Endothelial cell (in vitro differentiated cells): ENCODE measurements around the gene ZGRF1. TPM values are rescaled to one million over a fixed set of nuclear protein-coding genes. Genes with fewer than 3 reads are reported as not detected.

ENCODE experiments used
- DNase-seq: peaks from one replicate; pipeline ENCODE4 v3.0.0; 2021; ENCODE audit warnings: low spot score
- H3K27ac Mint-ChIP-seq: one replicate; pipeline ENCODE4 v1.8.0; 2021; ENCODE audit warnings: mixed read lengths, inconsistent platforms; ENCODE audit not compliant: unreplicated experiment
- H3K27me3 Mint-ChIP-seq: one replicate; pipeline ENCODE4 v1.8.0; 2021; ENCODE audit warnings: mild to moderate bottlenecking, moderate library complexity, mixed read lengths, inconsistent platforms; ENCODE audit not compliant: unreplicated experiment
- H3K36me3 Mint-ChIP-seq: one replicate; pipeline ENCODE4 v1.8.0; 2021; ENCODE audit warnings: mild to moderate bottlenecking, low read depth, mixed read lengths, inconsistent platforms; ENCODE audit not compliant: unreplicated experiment
- H3K4me1 Mint-ChIP-seq: one replicate; pipeline ENCODE4 v1.8.0; 2021; ENCODE audit warnings: mild to moderate bottlenecking, mixed read lengths, inconsistent platforms; ENCODE audit not compliant: unreplicated experiment
- H3K4me3 Mint-ChIP-seq: one replicate; pipeline ENCODE4 v1.8.0; 2021; ENCODE audit warnings: mild to moderate bottlenecking, mixed read lengths, inconsistent platforms; ENCODE audit not compliant: unreplicated experiment
- H3K9me3 Mint-ChIP-seq: one replicate; pipeline ENCODE4 v1.8.0; 2021; ENCODE audit warnings: mixed read lengths, inconsistent platforms; ENCODE audit not compliant: unreplicated experiment
- total RNA-seq: library from RNA; stranded (reverse); fragmentation: NEBNext Ultra II Directional; extraction: Animal tissue kit (Norgen Biotek cat#: 25700); gene quantifications from one replicate; pipeline ENCODE4 v1.2.1, GENCODE V29; 2021; ENCODE audit not compliant: unreplicated experiment
- TF ChIP-seq, protein P1 (sequence below): fragments of 200-600 bp; sonication (generic); IDR thresholded peaks from one replicate; pipeline ENCODE4 v1.5.0; 2021; ENCODE audit warnings: antibody characterized with exemption; ENCODE audit not compliant: unreplicated experiment

Gene ZGRF1
- total RNA-seq, 1 donor from 2014 or later: 15.6 TPM

DNA sequence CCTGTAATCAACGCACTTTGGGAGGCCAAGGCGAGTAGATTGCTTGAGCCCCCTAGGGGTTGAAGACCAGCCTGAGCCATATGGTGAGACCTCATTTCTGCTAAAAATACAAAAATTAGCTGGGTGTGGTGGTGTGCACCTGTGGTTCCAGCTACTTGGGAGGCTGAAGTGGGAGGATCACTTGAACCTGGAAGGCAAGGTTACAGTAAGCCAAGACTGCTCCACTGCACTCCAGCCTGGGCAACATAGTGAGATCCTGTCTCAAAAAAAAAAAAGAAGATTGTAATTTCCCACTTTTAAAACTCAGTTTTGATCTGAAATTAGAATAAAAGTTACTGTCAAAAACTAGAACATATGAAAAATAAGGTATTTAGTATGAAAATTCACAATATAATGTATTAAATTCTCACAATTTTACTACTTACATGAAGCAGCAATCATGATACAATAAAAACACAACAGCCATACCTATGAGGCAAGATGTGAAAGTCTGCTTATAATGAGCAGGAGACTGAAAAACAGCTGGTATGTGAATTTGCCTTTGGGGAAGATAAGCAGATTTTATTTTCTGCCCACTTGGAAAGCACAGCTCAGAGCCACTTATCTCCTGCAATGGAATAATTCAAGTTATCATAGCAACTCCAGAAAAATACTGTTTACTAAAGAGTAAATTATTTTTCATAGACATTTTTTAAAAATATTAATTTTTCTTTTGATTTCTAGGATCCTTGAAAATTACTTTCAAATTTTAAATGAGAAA, 50.6 kb downstream of the ZGRF1 start:
- TF ChIP-seq, protein P1, sequence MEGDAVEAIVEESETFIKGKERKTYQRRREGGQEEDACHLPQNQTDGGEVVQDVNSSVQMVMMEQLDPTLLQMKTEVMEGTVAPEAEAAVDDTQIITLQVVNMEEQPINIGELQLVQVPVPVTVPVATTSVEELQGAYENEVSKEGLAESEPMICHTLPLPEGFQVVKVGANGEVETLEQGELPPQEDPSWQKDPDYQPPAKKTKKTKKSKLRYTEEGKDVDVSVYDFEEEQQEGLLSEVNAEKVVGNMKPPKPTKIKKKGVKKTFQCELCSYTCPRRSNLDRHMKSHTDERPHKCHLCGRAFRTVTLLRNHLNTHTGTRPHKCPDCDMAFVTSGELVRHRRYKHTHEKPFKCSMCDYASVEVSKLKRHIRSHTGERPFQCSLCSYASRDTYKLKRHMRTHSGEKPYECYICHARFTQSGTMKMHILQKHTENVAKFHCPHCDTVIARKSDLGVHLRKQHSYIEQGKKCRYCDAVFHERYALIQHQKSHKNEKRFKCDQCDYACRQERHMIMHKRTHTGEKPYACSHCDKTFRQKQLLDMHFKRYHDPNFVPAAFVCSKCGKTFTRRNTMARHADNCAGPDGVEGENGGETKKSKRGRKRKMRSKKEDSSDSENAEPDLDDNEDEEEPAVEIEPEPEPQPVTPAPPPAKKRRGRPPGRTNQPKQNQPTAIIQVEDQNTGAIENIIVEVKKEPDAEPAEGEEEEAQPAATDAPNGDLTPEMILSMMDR: no peak
- H3K27me3 Mint-ChIP-seq: no peaks in the 10 kb centered on the region
- no peaks in the 10 kb centered on the region for H3K9me3 Mint-ChIP-seq
- no peak overlapping the region for H3K27ac Mint-ChIP-seq
- no peak overlapping the region for H3K4me3 Mint-ChIP-seq
- H3K4me1 Mint-ChIP-seq: no peaks in the 10 kb centered on the region
- H3K36me3 Mint-ChIP-seq: no peaks in the 10 kb centered on the region
- DNase-seq: no peak

DNA sequence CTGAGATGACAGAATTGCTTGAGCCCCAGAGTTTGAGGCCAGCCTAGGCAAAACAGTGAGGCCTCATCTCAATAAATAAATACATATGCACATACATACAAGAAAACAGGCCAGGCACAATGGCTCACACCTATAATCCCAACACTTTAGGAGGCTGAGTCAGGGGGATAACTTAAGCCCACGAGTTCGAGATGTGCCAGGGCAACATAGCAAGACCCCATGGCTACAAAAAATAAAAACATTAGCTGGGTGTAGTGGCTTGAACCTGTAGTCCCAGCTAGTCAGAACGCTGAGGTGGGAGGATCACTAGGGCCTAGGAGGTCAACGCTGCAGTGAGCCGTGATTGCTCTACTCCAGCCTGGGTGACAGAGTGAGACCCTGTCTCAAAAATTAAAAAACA, 69.2 kb downstream of the ZGRF1 start:
- Mint-ChIP-seq H3K36me3 (no peaks in the 10 kb centered on the region), H3K9me3 (no peaks in the 10 kb centered on the region), H3K27ac (no peak overlapping the region), H3K27me3 (peaks cover 2% of the 10 kb centered on the region), H3K4me3 (no peak overlapping the region), H3K4me1 (no peaks in the 10 kb centered on the region)
- TF ChIP-seq, protein P1: no peak
- no peak for DNase-seq

DNA sequence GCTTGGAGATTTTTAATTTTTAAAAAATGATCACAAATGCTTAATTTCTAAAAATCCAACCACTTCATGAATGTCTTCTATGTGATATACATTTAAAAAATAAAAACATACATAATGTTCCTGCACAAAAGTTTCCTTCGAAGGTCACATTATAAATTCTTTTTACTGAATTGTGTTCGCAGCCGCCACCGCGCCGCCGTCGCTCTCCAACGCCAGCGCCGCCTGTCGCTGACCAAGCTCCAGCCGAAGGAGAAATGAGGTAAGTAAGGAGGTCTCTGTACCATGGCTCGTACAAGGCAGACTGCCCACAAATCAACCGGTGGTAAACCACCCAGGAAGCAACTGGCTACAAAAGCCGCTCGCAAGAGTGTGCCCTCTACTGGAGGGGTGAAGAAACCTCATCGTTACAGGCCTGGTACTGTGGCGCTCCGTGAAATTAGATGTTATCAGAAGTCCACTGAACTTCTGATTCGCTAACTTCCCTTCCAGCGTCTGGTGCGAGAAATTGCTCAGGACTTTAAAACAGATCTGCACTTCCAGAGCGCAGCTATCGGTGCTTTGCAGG, 71.9 kb downstream of the ZGRF1 start:
- Mint-ChIP-seq H3K4me3 (no peak overlapping the region), H3K27ac (no peak overlapping the region), H3K4me1 (peaks cover 4% of the 10 kb centered on the region), H3K27me3 (no peaks in the 10 kb centered on the region), H3K36me3 (no peaks in the 10 kb centered on the region), H3K9me3 (no peaks in the 10 kb centered on the region)
- no peak for DNase-seq
- TF ChIP-seq, protein P1: no peak

DNA sequence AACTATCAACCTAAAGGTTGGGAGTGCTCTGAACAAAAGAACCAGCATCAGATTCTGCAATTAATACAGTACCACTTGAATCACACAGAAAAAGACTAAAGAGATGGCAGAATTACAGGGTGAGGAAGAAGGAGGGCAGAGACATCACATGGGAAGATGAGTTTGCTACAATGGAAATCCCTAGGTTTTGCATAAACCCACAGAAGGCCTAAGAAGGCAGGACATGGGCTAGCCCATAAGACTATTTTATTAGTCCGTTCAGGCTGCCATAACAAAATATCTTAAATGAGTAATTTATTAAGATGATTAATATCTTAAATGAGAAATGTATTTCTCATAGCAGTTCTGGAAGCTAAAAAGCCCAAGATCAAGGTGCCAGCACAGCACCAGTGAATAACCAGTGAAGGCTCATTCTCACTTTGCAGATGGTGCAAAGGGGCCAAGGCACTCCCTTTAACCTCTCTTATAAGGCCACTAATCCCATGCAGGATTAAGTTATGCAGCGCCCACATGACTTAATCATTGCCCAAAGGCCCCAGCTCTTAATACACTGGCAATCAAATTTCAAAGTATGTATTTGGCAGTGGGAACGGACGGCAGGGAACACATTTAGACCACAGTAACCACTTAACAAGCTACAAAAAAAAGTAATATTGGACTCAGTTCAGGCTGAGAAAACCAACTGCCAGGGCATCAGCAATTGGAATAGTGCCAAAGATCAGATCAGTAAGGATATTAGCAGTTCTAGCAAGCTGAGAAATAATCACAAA, 73.1 kb downstream of the ZGRF1 start:
- H3K36me3 Mint-ChIP-seq: no peaks in the 10 kb centered on the region
- no peaks in the 10 kb centered on the region for H3K9me3 Mint-ChIP-seq
- DNase-seq: no peak
- TF ChIP-seq, protein P1: no peak
- H3K27ac Mint-ChIP-seq: no peak overlapping the region
- H3K4me3 Mint-ChIP-seq: no peak overlapping the region
- H3K27me3 Mint-ChIP-seq: no peaks in the 10 kb centered on the region
- H3K4me1 Mint-ChIP-seq: peaks cover 6% of the 10 kb centered on the region
